Astrocyte (in vitro differentiated cells and primary cell): ENCODE data around the gene CARS2. TPM values are rescaled to one million over a fixed set of nuclear protein-coding genes. Genes with fewer than 3 reads are reported as not detected.

ENCODE experiments used
- DNase-seq: peaks from one replicate; pipeline ENCODE4 v3.0.0-alpha.2; 2010; ENCODE audit warnings: low read depth
- FAIRE-seq: peaks from 2 replicates; lab custom pipeline; 2011; peaks lifted over from hg19 to GRCh38; lab: Jason Lieb, UNC
- H2AFZ ChIP-seq: 2 replicates; pipeline ENCODE4 v1.6.0; 2012; ENCODE audit warnings: low read depth, low read length, inconsistent platforms
- H3K27ac ChIP-seq: 2 replicates; pipeline ENCODE4 v1.5.1; 2011; ENCODE audit warnings: low read depth, low read length, inconsistent platforms
- H3K27me3 ChIP-seq: 2 replicates; pipeline ENCODE4 v1.6.0; 2011; ENCODE audit warnings: low read length, inconsistent platforms; ENCODE audit not compliant: insufficient read depth
- H3K36me3 ChIP-seq: 2 replicates; pipeline ENCODE4 v1.5.1; 2011; ENCODE audit warnings: low read length, inconsistent platforms; ENCODE audit not compliant: insufficient read depth
- H3K4me1 ChIP-seq: 2 replicates; pipeline ENCODE4 v1.5.1; 2011; ENCODE audit warnings: low read length, inconsistent platforms; ENCODE audit not compliant: insufficient read depth
- H3K4me2 ChIP-seq: 2 replicates; pipeline ENCODE4 v1.6.0; 2012; ENCODE audit warnings: low read length, inconsistent platforms
- H3K4me3 ChIP-seq: 2 replicates; pipeline ENCODE4 v1.5.1; 2011; ENCODE audit warnings: low read depth, mild to moderate bottlenecking, low read length, inconsistent platforms; ENCODE audit not compliant: insufficient read depth
- H3K79me2 ChIP-seq: 2 replicates; pipeline ENCODE4 v1.6.0; 2012; ENCODE audit warnings: mild to moderate bottlenecking, low read length, inconsistent platforms; ENCODE audit not compliant: insufficient read depth
- H3K9ac ChIP-seq: 2 replicates; pipeline ENCODE4 v1.6.0; 2012; ENCODE audit warnings: mild to moderate bottlenecking, low read length, inconsistent platforms
- H3K9me3 ChIP-seq: 2 replicates; pipeline ENCODE4 v1.5.1; 2012; ENCODE audit warnings: low read depth, mild to moderate bottlenecking, low read length, inconsistent platforms; ENCODE audit not compliant: insufficient read depth
- H4K20me1 ChIP-seq: 2 replicates; pipeline ENCODE4 v1.6.0; 2012; ENCODE audit warnings: low read length, inconsistent platforms; ENCODE audit not compliant: insufficient read depth
- H3K27ac Mint-ChIP-seq: one replicate; pipeline ENCODE4 v1.8.0; 2021; ENCODE audit warnings: mild to moderate bottlenecking, mixed read lengths; ENCODE audit not compliant: unreplicated experiment
- H3K27me3 Mint-ChIP-seq: one replicate; pipeline ENCODE4 v1.8.0; 2021; ENCODE audit warnings: low read depth, mixed read lengths; ENCODE audit not compliant: unreplicated experiment
- H3K36me3 Mint-ChIP-seq: one replicate; pipeline ENCODE4 v1.8.0; 2021; ENCODE audit warnings: low read depth, mixed read lengths; ENCODE audit not compliant: unreplicated experiment
- H3K4me1 Mint-ChIP-seq: one replicate; pipeline ENCODE4 v1.8.0; 2021; ENCODE audit warnings: low read depth, mixed read lengths; ENCODE audit not compliant: unreplicated experiment
- H3K4me3 Mint-ChIP-seq: one replicate; pipeline ENCODE4 v1.8.0; 2021; ENCODE audit warnings: mild to moderate bottlenecking, moderate library complexity, mixed read lengths; ENCODE audit not compliant: unreplicated experiment
- H3K9me3 Mint-ChIP-seq: one replicate; pipeline ENCODE4 v1.8.0; 2021; ENCODE audit warnings: mild to moderate bottlenecking, mixed read lengths; ENCODE audit not compliant: unreplicated experiment
- EZH2 ChIP-seq: IDR thresholded peaks from 2 replicates; pipeline ENCODE4 v1.6.1; 2012; ENCODE audit warnings: mild to moderate bottlenecking, low read length, inconsistent platforms; ENCODE audit not compliant: insufficient read depth
- total RNA-seq: library from RNA; stranded (reverse); gene quantifications from 2 replicates; pipeline ENCODE4 v1.2.1, GENCODE V29; 2021
- TF ChIP-seq, protein P1 (sequence below): IDR thresholded peaks from 2 replicates; pipeline ENCODE4 v1.5.1; 2011; ENCODE audit warnings: low read depth, mild to moderate bottlenecking, inconsistent platforms, low read length, moderate library complexity; ENCODE audit not compliant: insufficient read depth

Gene CARS2
- total RNA-seq, 1 donor from 2014 or later: 51.4 TPM

DNA sequence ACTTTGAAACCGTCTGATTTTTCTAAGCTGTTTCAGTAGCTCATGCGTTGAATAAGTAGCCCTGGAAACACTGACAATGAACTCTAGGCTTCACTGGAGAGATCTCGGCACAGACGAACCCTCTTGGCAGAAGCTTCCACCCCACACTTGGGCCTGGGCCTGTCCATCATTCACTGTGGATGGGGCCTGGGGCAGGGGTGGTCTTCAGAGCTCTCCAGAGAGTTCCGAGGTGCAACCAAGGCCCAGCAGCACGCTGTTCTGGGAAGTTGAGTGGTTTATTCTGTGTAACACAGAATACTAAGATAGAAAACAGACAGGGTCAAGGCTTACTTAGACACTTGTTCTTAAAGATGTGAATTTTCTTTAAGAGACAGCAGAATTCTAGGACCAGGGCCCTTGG lies 68.6 kb downstream of the CARS2 start:
- H3K27me3 ChIP-seq: no peaks in the 10 kb centered on the region
- H3K4me2 ChIP-seq: no peak overlapping the region
- no peak overlapping the region for H3K9ac ChIP-seq
- H2AFZ ChIP-seq: no peak overlapping the region
- H3K36me3 ChIP-seq: peaks cover 17% of the 10 kb centered on the region
- no peak overlapping the region for H3K27ac ChIP-seq
- DNase-seq (no peak), FAIRE-seq (no peak)
- Mint-ChIP-seq H3K36me3 (peaks cover 30% of the 10 kb centered on the region), H3K27ac (no peak overlapping the region), H3K9me3 (no peaks in the 10 kb centered on the region), H3K4me1 (peaks cover 15% of the 10 kb centered on the region), H3K4me3 (no peak overlapping the region), H3K27me3 (no peaks in the 10 kb centered on the region)
- H3K4me1 ChIP-seq: peaks cover 31% of the 10 kb centered on the region
- H3K4me3 ChIP-seq: no peak overlapping the region
- TF ChIP-seq, protein P1, sequence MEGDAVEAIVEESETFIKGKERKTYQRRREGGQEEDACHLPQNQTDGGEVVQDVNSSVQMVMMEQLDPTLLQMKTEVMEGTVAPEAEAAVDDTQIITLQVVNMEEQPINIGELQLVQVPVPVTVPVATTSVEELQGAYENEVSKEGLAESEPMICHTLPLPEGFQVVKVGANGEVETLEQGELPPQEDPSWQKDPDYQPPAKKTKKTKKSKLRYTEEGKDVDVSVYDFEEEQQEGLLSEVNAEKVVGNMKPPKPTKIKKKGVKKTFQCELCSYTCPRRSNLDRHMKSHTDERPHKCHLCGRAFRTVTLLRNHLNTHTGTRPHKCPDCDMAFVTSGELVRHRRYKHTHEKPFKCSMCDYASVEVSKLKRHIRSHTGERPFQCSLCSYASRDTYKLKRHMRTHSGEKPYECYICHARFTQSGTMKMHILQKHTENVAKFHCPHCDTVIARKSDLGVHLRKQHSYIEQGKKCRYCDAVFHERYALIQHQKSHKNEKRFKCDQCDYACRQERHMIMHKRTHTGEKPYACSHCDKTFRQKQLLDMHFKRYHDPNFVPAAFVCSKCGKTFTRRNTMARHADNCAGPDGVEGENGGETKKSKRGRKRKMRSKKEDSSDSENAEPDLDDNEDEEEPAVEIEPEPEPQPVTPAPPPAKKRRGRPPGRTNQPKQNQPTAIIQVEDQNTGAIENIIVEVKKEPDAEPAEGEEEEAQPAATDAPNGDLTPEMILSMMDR: no peak
- TF ChIP-seq EZH2: no peak
- H3K9me3 ChIP-seq: no peaks in the 10 kb centered on the region
- H4K20me1 ChIP-seq: peaks cover 52% of the 10 kb centered on the region
- peaks cover 29% of the 10 kb centered on the region for H3K79me2 ChIP-seq

DNA sequence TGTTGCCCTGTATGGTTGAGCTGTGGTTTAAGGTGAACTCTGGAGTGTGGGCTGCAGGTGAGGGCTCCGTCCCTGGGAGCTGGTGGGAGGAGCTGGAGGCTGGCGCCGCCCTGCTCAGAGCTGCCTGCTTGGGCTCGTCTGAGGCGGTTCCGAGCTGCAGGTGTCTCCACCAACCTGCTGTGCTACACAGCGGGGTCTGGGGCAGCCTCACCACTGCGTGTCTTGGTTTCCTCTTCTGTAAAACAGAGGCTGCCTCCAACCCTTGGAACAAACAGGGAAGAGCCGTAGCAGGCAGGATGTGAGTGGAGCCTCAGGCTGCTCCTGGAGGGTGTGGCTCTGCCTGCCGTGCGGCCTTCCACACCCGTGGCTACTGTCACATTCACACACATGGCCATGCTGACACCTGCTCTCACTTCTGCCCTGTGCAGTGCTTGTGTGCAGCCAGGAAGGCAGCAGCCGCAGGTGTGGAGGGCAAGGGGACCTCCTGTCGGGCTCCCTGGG lies 69.2 kb downstream of the CARS2 start:
- no peak for DNase-seq
- H3K4me1 ChIP-seq: peaks cover 31% of the 10 kb centered on the region
- no peak overlapping the region for H2AFZ ChIP-seq
- TF ChIP-seq, protein P1: no peak
- TF ChIP-seq EZH2: no peak
- no peak overlapping the region for H3K4me3 Mint-ChIP-seq
- FAIRE-seq: no peak
- H3K4me3 ChIP-seq: no peak overlapping the region
- peaks cover 33% of the 10 kb centered on the region for H3K36me3 Mint-ChIP-seq
- no peak overlapping the region for H3K4me2 ChIP-seq
- peaks cover 51% of the 10 kb centered on the region for H4K20me1 ChIP-seq
- no peaks in the 10 kb centered on the region for H3K9me3 ChIP-seq
- peaks cover 17% of the 10 kb centered on the region for H3K36me3 ChIP-seq
- H3K27ac Mint-ChIP-seq: no peak overlapping the region
- H3K27me3 ChIP-seq: no peaks in the 10 kb centered on the region
- H3K79me2 ChIP-seq: peaks cover 31% of the 10 kb centered on the region
- no peak overlapping the region for H3K9ac ChIP-seq
- no peaks in the 10 kb centered on the region for H3K9me3 Mint-ChIP-seq
- H3K4me1 Mint-ChIP-seq: peaks cover 15% of the 10 kb centered on the region
- no peaks in the 10 kb centered on the region for H3K27me3 Mint-ChIP-seq
- no peak overlapping the region for H3K27ac ChIP-seq

DNA sequence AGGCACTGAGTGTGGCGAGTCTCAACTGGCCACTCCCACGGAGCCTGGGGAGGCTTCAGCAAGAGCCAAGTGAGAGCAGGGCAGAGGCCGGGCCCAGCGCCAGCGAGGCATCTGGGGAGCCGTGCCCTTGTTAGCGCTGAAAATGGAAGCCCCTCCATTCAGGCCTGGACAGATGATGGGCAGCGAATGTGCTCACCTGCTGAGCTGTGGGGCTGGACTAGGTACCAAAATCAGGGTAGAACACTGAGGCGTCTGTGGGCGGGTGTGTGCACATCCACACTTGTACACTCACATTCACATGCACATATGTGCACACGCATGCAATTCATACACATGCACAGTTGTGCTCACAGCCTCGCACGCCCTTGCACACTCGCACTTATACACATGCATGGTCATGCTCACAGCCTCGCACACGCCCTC lies 69.9 kb downstream of the CARS2 start:
- no peak overlapping the region for H3K27ac ChIP-seq
- DNase-seq (no peak), FAIRE-seq (no peak)
- no peak overlapping the region for H2AFZ ChIP-seq
- no peaks in the 10 kb centered on the region for H3K27me3 ChIP-seq
- H3K36me3 ChIP-seq: peaks cover 14% of the 10 kb centered on the region
- Mint-ChIP-seq H3K27ac (no peak overlapping the region), H3K4me1 (peaks cover 12% of the 10 kb centered on the region), H3K27me3 (no peaks in the 10 kb centered on the region), H3K9me3 (no peaks in the 10 kb centered on the region), H3K36me3 (peaks cover 35% of the 10 kb centered on the region), H3K4me3 (no peak overlapping the region)
- H3K9me3 ChIP-seq: no peaks in the 10 kb centered on the region
- TF ChIP-seq, protein P1: no peak
- no peak for TF ChIP-seq EZH2
- H3K4me2 ChIP-seq: no peak overlapping the region
- peaks cover 26% of the 10 kb centered on the region for H3K4me1 ChIP-seq
- no peak overlapping the region for H3K4me3 ChIP-seq
- no peak overlapping the region for H3K9ac ChIP-seq
- peaks cover 35% of the 10 kb centered on the region for H3K79me2 ChIP-seq
- H4K20me1 ChIP-seq: peaks cover 47% of the 10 kb centered on the region
